ENCODE results near the gene SLC39A11.

The SLC39A11 gene

GRCh38 chr17:72597354-72598087 is 495.0 kb downstream of the SLC39A11 start:
- Histone ChIP-seq H3K4me1 (ENCODE audit: control extremely low read depth in 1 of 4, control insufficient read depth in 4 of 4, insufficient read depth in 4 of 4, low read length in 3 of 4) (peaks cover 0 to 2% (median under 1%) of the 10 kb centered on the region in 4 experiments), H3K36me3 (ENCODE audit: control insufficient read depth in 4 of 4, insufficient read depth in 4 of 4, low read length in 3 of 4) (no peaks in the 10 kb centered on the region), H3K27ac (ENCODE audit: insufficient read depth in 1 of 2, low read depth in 1 of 2, low read length in 2 of 2, poor library complexity in 1 of 2, severe bottlenecking in 2 of 2) (no peak overlapping the region), H3K9me3 (ENCODE audit: control extremely low read depth in 1 of 5, control insufficient read depth in 4 of 5, insufficient read depth in 2 of 5, low read depth in 1 of 5, low read length in 4 of 5) (no peaks in the 10 kb centered on the region), H3K27me3 (replicated peaks in 2 of 5; ENCODE audit: control insufficient read depth in 4 of 5, insufficient read depth in 5 of 5, low read length in 4 of 5) (peaks cover 0 to 42% (median 20%) of the 10 kb centered on the region in 5 experiments), H3K4me3 (ENCODE audit: control insufficient read depth in 1 of 7, extremely low read depth in 1 of 7, insufficient read depth in 4 of 7, low read depth in 2 of 7, low read length in 6 of 7) (no peak overlapping the region)
- WGBS (ENCODE audit: insufficient coverage): 90% methylated on average over 4 of the region's 9 CpGs
- DNase-seq: no peak
- POLR2A ChIA-PET: no interaction called here
- CTCF ChIA-PET: no interaction called here
